Osteocyte (in vitro differentiated cells): Measurements from ENCODE around the gene GRIA3. TPM values are rescaled to one million over a fixed set of nuclear protein-coding genes. Genes with fewer than 3 reads are reported as not detected.

Experiments used
- DNase-seq: peaks from one replicate; pipeline ENCODE4 v3.0.0; 2021; ENCODE audit warnings: mixed read lengths; ENCODE audit not compliant: unreplicated experiment; ENCODE audit errors: extremely low spot score
- H3K27ac Mint-ChIP-seq: one replicate; pipeline ENCODE4 v1.8.0; 2021; ENCODE audit warnings: mild to moderate bottlenecking, mixed read lengths; ENCODE audit not compliant: unreplicated experiment
- H3K27me3 Mint-ChIP-seq: one replicate; pipeline ENCODE4 v1.8.0; 2021; ENCODE audit warnings: mixed read lengths; ENCODE audit not compliant: unreplicated experiment
- H3K36me3 Mint-ChIP-seq: one replicate; pipeline ENCODE4 v1.8.0; 2021; ENCODE audit warnings: mixed read lengths; ENCODE audit not compliant: unreplicated experiment
- H3K4me1 Mint-ChIP-seq: one replicate; pipeline ENCODE4 v1.8.0; 2021; ENCODE audit warnings: mixed read lengths; ENCODE audit not compliant: unreplicated experiment
- H3K4me3 Mint-ChIP-seq: one replicate; pipeline ENCODE4 v1.8.0; 2021; ENCODE audit warnings: mild to moderate bottlenecking, moderate library complexity, mixed read lengths; ENCODE audit not compliant: unreplicated experiment
- H3K9me3 Mint-ChIP-seq: one replicate; pipeline ENCODE4 v1.8.0; 2021; ENCODE audit warnings: mixed read lengths; ENCODE audit not compliant: unreplicated experiment
- total RNA-seq: library from RNA; stranded (reverse); gene quantifications from 2 replicates; pipeline ENCODE4 v1.2.1, GENCODE V29; 2021
- TF ChIP-seq, protein P1 (sequence below): fragments of 200-600 bp; sonication (generic); IDR thresholded peaks from 2 replicates; pipeline ENCODE4 v1.5.0; 2021; ENCODE audit warnings: antibody characterized with exemption, mild to moderate bottlenecking, moderate library complexity

GRIA3 gene
- total RNA-seq, 1 donor from 2014 or later = not detected

DNA sequence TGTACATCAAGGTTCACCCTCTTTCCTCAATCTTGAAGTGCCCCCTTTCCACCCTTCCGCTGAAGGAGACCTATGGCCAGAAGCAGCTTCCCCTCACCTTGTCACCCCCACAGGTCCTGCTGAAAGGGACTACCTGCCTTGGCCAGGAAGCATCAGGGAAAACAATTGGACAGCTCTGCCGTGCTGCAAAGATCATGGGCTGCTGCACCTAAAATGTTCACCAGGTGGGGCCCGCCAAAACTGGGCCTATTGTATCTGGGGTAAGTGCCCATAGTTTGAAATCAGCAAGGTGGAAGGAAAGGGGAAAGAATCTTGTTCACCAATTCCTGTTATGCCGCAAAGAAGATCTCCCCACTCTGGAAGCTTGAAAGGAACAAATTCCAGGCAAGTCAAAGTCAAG, 18.4 kb downstream of the GRIA3 start:
- no peaks in the 10 kb centered on the region for H3K9me3 Mint-ChIP-seq
- no peaks in the 10 kb centered on the region for H3K27me3 Mint-ChIP-seq
- TF ChIP-seq, protein P1, sequence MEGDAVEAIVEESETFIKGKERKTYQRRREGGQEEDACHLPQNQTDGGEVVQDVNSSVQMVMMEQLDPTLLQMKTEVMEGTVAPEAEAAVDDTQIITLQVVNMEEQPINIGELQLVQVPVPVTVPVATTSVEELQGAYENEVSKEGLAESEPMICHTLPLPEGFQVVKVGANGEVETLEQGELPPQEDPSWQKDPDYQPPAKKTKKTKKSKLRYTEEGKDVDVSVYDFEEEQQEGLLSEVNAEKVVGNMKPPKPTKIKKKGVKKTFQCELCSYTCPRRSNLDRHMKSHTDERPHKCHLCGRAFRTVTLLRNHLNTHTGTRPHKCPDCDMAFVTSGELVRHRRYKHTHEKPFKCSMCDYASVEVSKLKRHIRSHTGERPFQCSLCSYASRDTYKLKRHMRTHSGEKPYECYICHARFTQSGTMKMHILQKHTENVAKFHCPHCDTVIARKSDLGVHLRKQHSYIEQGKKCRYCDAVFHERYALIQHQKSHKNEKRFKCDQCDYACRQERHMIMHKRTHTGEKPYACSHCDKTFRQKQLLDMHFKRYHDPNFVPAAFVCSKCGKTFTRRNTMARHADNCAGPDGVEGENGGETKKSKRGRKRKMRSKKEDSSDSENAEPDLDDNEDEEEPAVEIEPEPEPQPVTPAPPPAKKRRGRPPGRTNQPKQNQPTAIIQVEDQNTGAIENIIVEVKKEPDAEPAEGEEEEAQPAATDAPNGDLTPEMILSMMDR = no peak
- no peak for DNase-seq
- no peaks in the 10 kb centered on the region for H3K36me3 Mint-ChIP-seq
- no peak overlapping the region for H3K4me3 Mint-ChIP-seq
- no peaks in the 10 kb centered on the region for H3K4me1 Mint-ChIP-seq
- no peak overlapping the region for H3K27ac Mint-ChIP-seq

DNA sequence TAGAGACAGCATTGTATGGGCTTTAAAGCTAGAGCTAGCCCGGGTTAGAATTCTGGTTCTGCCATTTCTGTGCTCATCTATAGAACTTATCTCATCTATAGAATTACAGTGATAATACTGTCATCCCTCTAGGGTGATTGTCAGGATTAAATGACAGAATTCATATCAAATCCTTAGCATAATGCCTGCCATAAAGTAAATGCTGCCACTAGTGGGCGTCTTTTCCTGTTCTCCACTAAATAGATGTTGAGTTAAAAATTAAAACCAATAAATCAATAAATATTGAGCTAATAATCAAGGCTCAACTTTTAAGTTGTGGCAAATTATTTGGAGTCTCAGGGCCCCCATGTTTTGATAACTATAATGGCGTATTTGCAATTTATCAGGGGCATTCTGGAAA, 19.7 kb downstream of the GRIA3 start:
- Mint-ChIP-seq H3K9me3 (peaks cover 4% of the 10 kb centered on the region), H3K27me3 (no peaks in the 10 kb centered on the region), H3K27ac (no peak overlapping the region), H3K4me1 (no peaks in the 10 kb centered on the region), H3K36me3 (no peaks in the 10 kb centered on the region), H3K4me3 (no peak overlapping the region)
- TF ChIP-seq, protein P1 = no peak
- DNase-seq = no peak

DNA sequence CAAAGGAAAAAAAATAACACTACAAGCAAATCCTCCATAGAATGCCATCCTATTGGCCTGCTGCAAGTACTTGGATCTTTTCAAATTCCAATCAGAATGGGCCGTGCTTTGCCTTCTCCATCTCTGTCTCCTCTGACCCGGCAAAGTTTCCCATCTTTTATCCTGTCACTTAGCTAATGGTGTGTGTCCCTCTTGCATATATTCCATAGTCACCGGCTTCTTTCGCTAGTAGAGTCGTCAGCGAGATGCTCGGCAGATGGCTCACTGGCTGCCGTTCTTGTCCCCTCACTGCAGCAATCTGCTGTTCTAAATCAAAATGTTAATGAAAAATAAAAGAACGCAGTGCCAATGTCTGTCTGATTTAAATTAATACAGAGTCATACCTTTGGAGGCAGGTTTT, 22.1 kb downstream of the GRIA3 start:
- Mint-ChIP-seq H3K36me3 (no peaks in the 10 kb centered on the region), H3K9me3 (peaks cover 5% of the 10 kb centered on the region), H3K27me3 (no peaks in the 10 kb centered on the region), H3K4me1 (no peaks in the 10 kb centered on the region), H3K4me3 (no peak overlapping the region), H3K27ac (no peak overlapping the region)
- DNase-seq = no peak
- TF ChIP-seq, protein P1 = no peak

DNA sequence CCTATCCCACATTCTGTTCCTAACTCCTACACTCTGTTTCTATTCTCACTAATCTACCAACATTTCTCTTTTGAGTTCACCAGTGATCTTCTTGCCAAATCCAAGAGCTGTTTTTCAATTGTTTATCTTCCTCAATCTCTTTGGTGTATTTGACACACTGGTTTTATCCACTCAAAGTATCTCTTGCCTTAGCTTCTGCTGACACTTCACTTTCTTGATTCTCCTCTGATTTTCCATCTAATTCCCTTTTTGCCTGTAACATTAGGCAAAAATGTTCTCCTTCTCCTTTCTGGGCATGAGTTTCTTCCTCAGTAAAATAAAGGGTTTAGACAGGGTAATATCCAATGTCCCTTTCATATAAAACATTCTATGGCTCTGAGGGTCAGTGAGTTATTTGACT, 26.2 kb downstream of the GRIA3 start:
- Mint-ChIP-seq H3K4me1 (no peaks in the 10 kb centered on the region), H3K27me3 (no peaks in the 10 kb centered on the region), H3K27ac (no peak overlapping the region), H3K36me3 (no peaks in the 10 kb centered on the region), H3K4me3 (no peak overlapping the region), H3K9me3 (peaks cover 9% of the 10 kb centered on the region)
- no peak for DNase-seq
- TF ChIP-seq, protein P1 = no peak

DNA sequence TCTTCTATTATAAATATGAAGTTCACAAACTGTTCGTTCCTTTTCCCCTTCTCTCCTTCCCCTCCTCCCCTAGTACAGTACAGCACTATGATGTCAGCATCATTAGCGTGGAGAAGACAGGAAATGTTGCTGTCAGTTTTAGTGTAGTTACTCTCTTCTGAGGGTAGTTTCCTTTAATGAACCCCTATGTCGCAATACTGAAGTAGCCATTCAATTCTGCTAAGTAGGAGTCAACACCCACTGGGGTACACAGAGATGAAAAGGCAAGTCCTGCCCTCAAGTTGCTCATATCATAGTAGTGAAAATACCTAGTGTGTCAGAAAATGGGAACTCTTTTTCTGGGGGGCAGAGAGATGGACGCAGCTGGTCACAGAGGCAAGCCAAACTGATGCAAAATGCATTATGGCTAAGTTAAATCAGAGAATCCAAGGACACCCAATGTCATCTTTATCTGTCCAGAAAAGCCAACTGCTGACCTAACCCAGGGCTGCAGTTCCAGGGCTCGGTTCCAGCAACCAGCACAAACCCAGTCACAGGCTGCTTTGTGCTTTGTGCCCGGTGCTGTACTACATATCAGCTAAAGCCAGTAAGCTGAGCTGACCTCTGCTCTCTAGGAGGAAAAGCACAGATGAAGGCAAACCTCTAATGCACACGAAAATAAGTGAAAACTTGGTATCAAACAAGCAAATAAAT, 31.5 kb downstream of the GRIA3 start:
- DNase-seq = no peak
- H3K4me1 Mint-ChIP-seq = no peaks in the 10 kb centered on the region
- H3K9me3 Mint-ChIP-seq = peaks cover 4% of the 10 kb centered on the region
- no peaks in the 10 kb centered on the region for H3K27me3 Mint-ChIP-seq
- TF ChIP-seq, protein P1 = no peak
- H3K36me3 Mint-ChIP-seq = no peaks in the 10 kb centered on the region
- no peak overlapping the region for H3K4me3 Mint-ChIP-seq
- no peak overlapping the region for H3K27ac Mint-ChIP-seq
